DMS53 treated with DMSO at 0.1 percent for 48 hours (cell line): ENCODE data around the gene DDOST.

Source experiments
- DNase-seq: peaks from one replicate; lab custom pipeline; 2025; ENCODE audit not compliant: unreplicated experiment; lab: John Stamatoyannopoulos, UW

Gene DDOST

GRCh38 chr1:20662110-20662475, 924 bp upstream of the DDOST start:
- DNase-seq = no peak

- no peak for DNase-seq
Observed at GRCh38 chr1:20660847-20661206, 342 bp downstream of the DDOST start.

- no peak for DNase-seq
Observed at GRCh38 chr1:20660363-20660762, 806 bp downstream of the DDOST start.

- DNase-seq = no peak
Observed at GRCh38 chr1:20658166-20658915, 2.8 kb downstream of the DDOST start.

GRCh38 chr1:20657024-20657423, 4.1 kb downstream of the DDOST start:
- no peak for DNase-seq

- no peak for DNase-seq
Observed at GRCh38 chr1:20654104-20654690, 7.0 kb downstream of the DDOST start.

- no peak for DNase-seq
Observed at GRCh38 chr1:20652300-20652699, 8.9 kb downstream of the DDOST start.

- DNase-seq = no peak
Observed at GRCh38 chr1:20648946-20649345, 12.2 kb downstream of the DDOST start.

GRCh38 chr1:20648438-20648837, 12.7 kb downstream of the DDOST start:
- DNase-seq = no peak

GRCh38 chr1:20645414-20645813, 15.8 kb downstream of the DDOST start:
- no peak for DNase-seq

- DNase-seq = no peak
Observed at GRCh38 chr1:20644416-20644815, 16.8 kb downstream of the DDOST start.

GRCh38 chr1:20643080-20643479, 18.1 kb downstream of the DDOST start:
- no peak for DNase-seq

- no peak for DNase-seq
Observed at GRCh38 chr1:20641975-20642374, 19.2 kb downstream of the DDOST start.

GRCh38 chr1:20640183-20640597, 21.0 kb downstream of the DDOST start:
- peak; percentile 2 for DNase-seq

GRCh38 chr1:20636785-20637347, 24.3 kb downstream of the DDOST start:
- DNase-seq = no peak

GRCh38 chr1:20634594-20635084, 26.5 kb downstream of the DDOST start:
- no peak for DNase-seq

GRCh38 chr1:20634065-20634593, 27.0 kb downstream of the DDOST start:
- DNase-seq = no peak

- DNase-seq = peak; percentile 80
Observed at GRCh38 chr1:20633190-20634064, 27.7 kb downstream of the DDOST start, which contains the start of gene PINK1. TSS of gene PINK1 (plus strand) at chr1:20633458. CDS start at chr1:20633549, 91 bp downstream.

GRCh38 chr1:20632386-20632785, 28.8 kb downstream of the DDOST start:
- no peak for DNase-seq

- DNase-seq = no peak
Observed at GRCh38 chr1:20630729-20631128, 30.4 kb downstream of the DDOST start.

GRCh38 chr1:20626524-20626923, 34.6 kb downstream of the DDOST start:
- DNase-seq = no peak
